HEK293 (cell line): Measurements from ENCODE around the gene RGS7BP.

Source experiments
- CTCF ChIA-PET: fragments of 350-600 bp; formaldehyde crosslinking; extraction: SDS; loops from one replicate; lab custom pipeline; 2021; ENCODE audit warnings: antibody characterized with exemption; lab: Yijun Ruan, JAX
- POLR2A ChIA-PET: fragments of 300-600 bp; formaldehyde crosslinking; extraction: SDS; loops from one replicate; lab custom pipeline; 2020; ENCODE audit warnings: antibody characterized with exemption, inconsistent platforms; lab: Yijun Ruan, JAX
- H3K27ac ChIP-seq: fragments of 200-500 bp; sonication (Bioruptor generic); 2 replicates; pipeline ENCODE4 v1.5.1; 2014; ENCODE audit warnings: low read depth, low read length, control low read depth, inconsistent platforms; ENCODE audit errors: extremely low read depth
- H3K36me3 ChIP-seq, 2 experiments: fragments of 200-500 bp in 1 of 2; sonication (Bioruptor generic) in 1 of 2; 1 replicate in 1 of 2; 2 replicates in 1 of 2; pipeline ENCODE4 v1.5.1; 2014 to 2017; ENCODE audit warnings: inconsistent platforms in 2 of 2, low read length in 2 of 2; ENCODE audit not compliant: control insufficient read depth in 2 of 2, insufficient read depth in 1 of 2
- H3K4me1 ChIP-seq: fragments of 200-500 bp; sonication (Bioruptor generic); 2 replicates; pipeline ENCODE4 v1.5.1; 2014; ENCODE audit warnings: mild to moderate bottlenecking, low read length, inconsistent platforms; ENCODE audit not compliant: control insufficient read depth, insufficient read depth
- H3K4me3 ChIP-seq: 2 replicates; pipeline ENCODE4 v1.5.1; 2011; ENCODE audit warnings: low read depth, mild to moderate bottlenecking, control low read depth, low read length, moderate library complexity
- H3K9me3 ChIP-seq: fragments of 200-500 bp; sonication (Bioruptor generic); 2 replicates; pipeline ENCODE4 v1.5.1; 2014; ENCODE audit warnings: low read depth, low read length, inconsistent platforms; ENCODE audit not compliant: control insufficient read depth, insufficient read depth
- ATF2 ChIP-seq: fragments of 450-650 bp; formaldehyde crosslinking; IDR thresholded peaks from 2 replicates; pipeline ENCODE4 v1.5.1; 2016; ENCODE audit warnings: missing biosample characterization, missing genetic modification characterization, low read depth
- BCL11A ChIP-seq: fragments of 450-650 bp; formaldehyde crosslinking; IDR thresholded peaks from 2 replicates; pipeline ENCODE4 v1.5.1; 2016; ENCODE audit warnings: low read depth, missing biosample characterization, missing genetic modification characterization
- FEZF1 ChIP-seq: fragments of 450-650 bp; formaldehyde crosslinking; IDR thresholded peaks from 2 replicates; pipeline ENCODE4 v1.5.1; 2016; ENCODE audit warnings: missing biosample characterization, missing genetic modification characterization
- GLI4 ChIP-seq: fragments of 450-650 bp; formaldehyde crosslinking; IDR thresholded peaks from 2 replicates; pipeline ENCODE4 v1.5.1; 2016; ENCODE audit warnings: missing biosample characterization, missing genetic modification characterization
- KLF8 ChIP-seq: fragments of 450-650 bp; formaldehyde crosslinking; IDR thresholded peaks from 2 replicates; pipeline ENCODE4 v1.5.1; 2016; ENCODE audit warnings: missing biosample characterization, missing genetic modification characterization
- OSR2 ChIP-seq: fragments of 450-650 bp; formaldehyde crosslinking; IDR thresholded peaks from 2 replicates; pipeline ENCODE4 v1.5.1; 2016; ENCODE audit warnings: missing biosample characterization, missing genetic modification characterization
- WT1 ChIP-seq: fragments of 450-650 bp; formaldehyde crosslinking; IDR thresholded peaks from 2 replicates; pipeline ENCODE4 v1.5.1; 2016; ENCODE audit warnings: missing biosample characterization, missing genetic modification characterization
- ZBTB17 ChIP-seq: fragments of 450-650 bp; formaldehyde crosslinking; IDR thresholded peaks from 2 replicates; pipeline ENCODE4 v1.5.1; 2016; ENCODE audit warnings: missing biosample characterization, missing genetic modification characterization
- ZBTB48 ChIP-seq: fragments of 450-650 bp; formaldehyde crosslinking; IDR thresholded peaks from 2 replicates; pipeline ENCODE4 v1.5.1; 2016; ENCODE audit warnings: missing biosample characterization, missing genetic modification characterization
- ZEB2 ChIP-seq: fragments of 450-650 bp; formaldehyde crosslinking; IDR thresholded peaks from 2 replicates; pipeline ENCODE4 v1.5.1; 2016; ENCODE audit warnings: missing biosample characterization, missing genetic modification characterization
- ZNF184 ChIP-seq: fragments of 450-650 bp; IDR thresholded peaks from 2 replicates; pipeline ENCODE4 v1.5.1; 2018; ENCODE audit warnings: missing biosample characterization, mild to moderate bottlenecking, missing genetic modification characterization
- ZNF221 ChIP-seq: fragments of 450-650 bp; formaldehyde crosslinking; IDR thresholded peaks from 2 replicates; pipeline ENCODE4 v1.5.1; 2017; ENCODE audit warnings: missing biosample characterization, missing genetic modification characterization, borderline replicate concordance
- ZNF366 ChIP-seq: fragments of 450-650 bp; formaldehyde crosslinking; conservative IDR thresholded peaks from 2 replicates; pipeline ENCODE4 v1.5.1; 2016; ENCODE audit warnings: missing biosample characterization, missing genetic modification characterization
- ZNF510 ChIP-seq: fragments of 450-650 bp; formaldehyde crosslinking; IDR thresholded peaks from 2 replicates; pipeline ENCODE4 v1.5.1; 2018; ENCODE audit warnings: mild to moderate bottlenecking, missing genetic modification characterization, missing biosample characterization; ENCODE audit not compliant: insufficient replicate concordance
- ZNF514 ChIP-seq: fragments of 450-650 bp; formaldehyde crosslinking; IDR thresholded peaks from 2 replicates; pipeline ENCODE4 v1.5.1; 2016; ENCODE audit warnings: missing biosample characterization, missing genetic modification characterization
- ZNF521 ChIP-seq: fragments of 450-650 bp; formaldehyde crosslinking; IDR thresholded peaks from 2 replicates; pipeline ENCODE4 v1.5.1; 2017; ENCODE audit warnings: missing biosample characterization, mild to moderate bottlenecking, missing genetic modification characterization
- ZNF629 ChIP-seq: fragments of 450-650 bp; formaldehyde crosslinking; IDR thresholded peaks from 2 replicates; pipeline ENCODE4 v1.5.1; 2017; ENCODE audit warnings: missing biosample characterization, missing genetic modification characterization
- ZNF701 ChIP-seq: fragments of 450-650 bp; formaldehyde crosslinking; IDR thresholded peaks from 2 replicates; pipeline ENCODE4 v1.5.1; 2016; ENCODE audit warnings: missing biosample characterization, missing genetic modification characterization
- ZNF747 ChIP-seq: fragments of 450-650 bp; formaldehyde crosslinking; IDR thresholded peaks from 2 replicates; pipeline ENCODE4 v1.5.1; 2016; ENCODE audit warnings: missing biosample characterization, missing genetic modification characterization
- ZNF76 ChIP-seq: fragments of 450-650 bp; formaldehyde crosslinking; IDR thresholded peaks from 2 replicates; pipeline ENCODE4; 2016; ENCODE audit warnings: low read depth, missing biosample characterization, missing genetic modification characterization, borderline replicate concordance
- ZNF768 ChIP-seq: fragments of 450-650 bp; formaldehyde crosslinking; IDR thresholded peaks from 2 replicates; pipeline ENCODE4 v1.5.1; 2018; ENCODE audit warnings: missing biosample characterization, mild to moderate bottlenecking, missing genetic modification characterization
- ZNF843 ChIP-seq: fragments of 450-650 bp; formaldehyde crosslinking; IDR thresholded peaks from 2 replicates; pipeline ENCODE4 v1.5.1; 2016; ENCODE audit warnings: missing biosample characterization, missing genetic modification characterization
- ZSCAN18 ChIP-seq: fragments of 450-650 bp; formaldehyde crosslinking; IDR thresholded peaks from 2 replicates; pipeline ENCODE4 v1.5.1; 2016; ENCODE audit warnings: missing biosample characterization, missing genetic modification characterization
- ZXDB ChIP-seq: fragments of 450-650 bp; formaldehyde crosslinking; IDR thresholded peaks from 2 replicates; pipeline ENCODE4 v1.5.1; 2016; ENCODE audit warnings: missing biosample characterization, missing genetic modification characterization
- TF ChIP-seq, protein P1 (sequence below): fragments of 450-650 bp; formaldehyde crosslinking; IDR thresholded peaks from 2 replicates; pipeline ENCODE4 v1.5.1; 2017; ENCODE audit warnings: missing biosample characterization, missing genetic modification characterization
- TF ChIP-seq, protein P2 (sequence below): fragments of 450-650 bp; formaldehyde crosslinking; IDR thresholded peaks from 2 replicates; pipeline ENCODE4 v1.5.1; 2016; ENCODE audit warnings: missing biosample characterization, missing genetic modification characterization, low read depth
- TF ChIP-seq, protein P3 (sequence below): fragments of 450-650 bp; formaldehyde crosslinking; IDR thresholded peaks from 2 replicates; pipeline ENCODE4 v1.5.1; 2016; ENCODE audit warnings: missing biosample characterization, missing genetic modification characterization

RGS7BP gene

GRCh38 chr5:64569858-64570257 lies 64.0 kb downstream of the RGS7BP start:
- no peak for TF ChIP-seq ZNF514 (tag by site-specific recombination)
- no peak for TF ChIP-seq ZNF747 (tag by site-specific recombination)
- TF ChIP-seq ZNF221 = 0 out of 2 replicates have a peak, but pooled peaks have one; percentile 10
- peak; percentile 44 for TF ChIP-seq ZNF366
- TF ChIP-seq WT1 (tag by site-specific recombination) = peak; percentile 65; the same call in 1 of the 2 replicates
- peak; percentile 47; the same call in 1 of the 2 replicates for TF ChIP-seq ZEB2 (tag by site-specific recombination)
- no peak for TF ChIP-seq ZNF768 (tag by site-specific recombination)
- 0 out of 2 replicates have a peak, but pooled peaks have one; percentile 15 for TF ChIP-seq ZNF184 (tag by site-specific recombination)
- peak; percentile 45 for TF ChIP-seq KLF8
- TF ChIP-seq FEZF1 (tag by site-specific recombination) = 0 out of 2 replicates have a peak, but pooled peaks have one; percentile 38
- TF ChIP-seq ZNF510 = no peak
- TF ChIP-seq ZBTB48 (tag by site-specific recombination) = no peak
- no peak for TF ChIP-seq GLI4
- peak; percentile 63 for TF ChIP-seq ZNF629 (tag by site-specific recombination)
- peak; percentile 45; the same call in 1 of the 2 replicates for TF ChIP-seq ZNF76 (tag by site-specific recombination)
- TF ChIP-seq ZNF521 (tag by site-specific recombination) = no peak
- TF ChIP-seq, protein P1, sequence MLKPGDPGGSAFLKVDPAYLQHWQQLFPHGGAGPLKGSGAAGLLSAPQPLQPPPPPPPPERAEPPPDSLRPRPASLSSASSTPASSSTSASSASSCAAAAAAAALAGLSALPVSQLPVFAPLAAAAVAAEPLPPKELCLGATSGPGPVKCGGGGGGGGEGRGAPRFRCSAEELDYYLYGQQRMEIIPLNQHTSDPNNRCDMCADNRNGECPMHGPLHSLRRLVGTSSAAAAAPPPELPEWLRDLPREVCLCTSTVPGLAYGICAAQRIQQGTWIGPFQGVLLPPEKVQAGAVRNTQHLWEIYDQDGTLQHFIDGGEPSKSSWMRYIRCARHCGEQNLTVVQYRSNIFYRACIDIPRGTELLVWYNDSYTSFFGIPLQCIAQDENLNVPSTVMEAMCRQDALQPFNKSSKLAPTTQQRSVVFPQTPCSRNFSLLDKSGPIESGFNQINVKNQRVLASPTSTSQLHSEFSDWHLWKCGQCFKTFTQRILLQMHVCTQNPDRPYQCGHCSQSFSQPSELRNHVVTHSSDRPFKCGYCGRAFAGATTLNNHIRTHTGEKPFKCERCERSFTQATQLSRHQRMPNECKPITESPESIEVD (tag by site-specific recombination) = peak; percentile 73
- TF ChIP-seq ZNF701 (tag by site-specific recombination) = no peak
- TF ChIP-seq ZXDB (tag by site-specific recombination) = no peak
- TF ChIP-seq BCL11A (tag by site-specific recombination) = peak; percentile 49; the same call in 1 of the 2 replicates
- TF ChIP-seq OSR2 = peak; percentile 82
- no peak for TF ChIP-seq ZSCAN18 (tag by site-specific recombination)
- TF ChIP-seq, protein P2, sequence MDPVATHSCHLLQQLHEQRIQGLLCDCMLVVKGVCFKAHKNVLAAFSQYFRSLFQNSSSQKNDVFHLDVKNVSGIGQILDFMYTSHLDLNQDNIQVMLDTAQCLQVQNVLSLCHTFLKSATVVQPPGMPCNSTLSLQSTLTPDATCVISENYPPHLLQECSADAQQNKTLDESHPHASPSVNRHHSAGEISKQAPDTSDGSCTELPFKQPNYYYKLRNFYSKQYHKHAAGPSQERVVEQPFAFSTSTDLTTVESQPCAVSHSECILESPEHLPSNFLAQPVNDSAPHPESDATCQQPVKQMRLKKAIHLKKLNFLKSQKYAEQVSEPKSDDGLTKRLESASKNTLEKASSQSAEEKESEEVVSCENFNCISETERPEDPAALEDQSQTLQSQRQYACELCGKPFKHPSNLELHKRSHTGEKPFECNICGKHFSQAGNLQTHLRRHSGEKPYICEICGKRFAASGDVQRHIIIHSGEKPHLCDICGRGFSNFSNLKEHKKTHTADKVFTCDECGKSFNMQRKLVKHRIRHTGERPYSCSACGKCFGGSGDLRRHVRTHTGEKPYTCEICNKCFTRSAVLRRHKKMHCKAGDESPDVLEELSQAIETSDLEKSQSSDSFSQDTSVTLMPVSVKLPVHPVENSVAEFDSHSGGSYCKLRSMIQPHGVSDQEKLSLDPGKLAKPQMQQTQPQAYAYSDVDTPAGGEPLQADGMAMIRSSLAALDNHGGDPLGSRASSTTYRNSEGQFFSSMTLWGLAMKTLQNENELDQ (tag by site-specific recombination) = no peak
- TF ChIP-seq ZNF843 (tag by site-specific recombination) = peak; percentile 39; the same call in 1 of the 2 replicates
- TF ChIP-seq, protein P3, sequence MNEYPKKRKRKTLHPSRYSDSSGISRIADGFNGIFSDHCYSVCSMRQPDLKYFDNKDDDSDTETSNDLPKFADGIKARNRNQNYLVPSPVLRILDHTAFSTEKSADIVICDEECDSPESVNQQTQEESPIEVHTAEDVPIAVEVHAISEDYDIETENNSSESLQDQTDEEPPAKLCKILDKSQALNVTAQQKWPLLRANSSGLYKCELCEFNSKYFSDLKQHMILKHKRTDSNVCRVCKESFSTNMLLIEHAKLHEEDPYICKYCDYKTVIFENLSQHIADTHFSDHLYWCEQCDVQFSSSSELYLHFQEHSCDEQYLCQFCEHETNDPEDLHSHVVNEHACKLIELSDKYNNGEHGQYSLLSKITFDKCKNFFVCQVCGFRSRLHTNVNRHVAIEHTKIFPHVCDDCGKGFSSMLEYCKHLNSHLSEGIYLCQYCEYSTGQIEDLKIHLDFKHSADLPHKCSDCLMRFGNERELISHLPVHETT = no peak
- 0 out of 2 replicates have a peak, but pooled peaks have one; percentile 40 for TF ChIP-seq ATF2 (tag by site-specific recombination)
- TF ChIP-seq ZBTB17 = peak; percentile 21; the same call in 1 of the 2 replicates
- ChIA-PET POLR2A (no interaction called here), CTCF (no interaction called here)
- no peaks in the 10 kb centered on the region for H3K9me3 ChIP-seq
- H3K4me3 ChIP-seq = no peak overlapping the region
- H3K36me3 ChIP-seq = no peaks in the 10 kb centered on the region
- 0 out of 2 replicates have a peak overlapping the region, but pooled peaks have one; percentile 24 for H3K27ac ChIP-seq
- peaks cover 16% of the 10 kb centered on the region for H3K4me1 ChIP-seq
